ENCODE measurements around the gene GAL. TPM values are rescaled to one million over a fixed set of nuclear protein-coding genes. Genes with fewer than 3 reads are reported as not detected.

Gene GAL, protein sequence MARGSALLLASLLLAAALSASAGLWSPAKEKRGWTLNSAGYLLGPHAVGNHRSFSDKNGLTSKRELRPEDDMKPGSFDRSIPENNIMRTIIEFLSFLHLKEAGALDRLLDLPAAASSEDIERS
- total RNA-seq (2014; rRNA removed; shearing (Covaris generic)) (80.9 and 82.8 TPM in 2 replicates), polyA plus RNA-seq (2016; fragmentation: Nextera tagmentation; extraction: Ambion mirVana) (691 and 693 TPM in 2 replicates)
- long read RNA-seq, transcript GAL-201 (6 exons, 818 nt): major isoform, 116 of 125 reads
- long read RNA-seq, partial matches to known transcripts: 0 of 125 reads
- long read RNA-seq, other reads (novel, unspliced or antisense): 9 of 125 reads

DNA sequence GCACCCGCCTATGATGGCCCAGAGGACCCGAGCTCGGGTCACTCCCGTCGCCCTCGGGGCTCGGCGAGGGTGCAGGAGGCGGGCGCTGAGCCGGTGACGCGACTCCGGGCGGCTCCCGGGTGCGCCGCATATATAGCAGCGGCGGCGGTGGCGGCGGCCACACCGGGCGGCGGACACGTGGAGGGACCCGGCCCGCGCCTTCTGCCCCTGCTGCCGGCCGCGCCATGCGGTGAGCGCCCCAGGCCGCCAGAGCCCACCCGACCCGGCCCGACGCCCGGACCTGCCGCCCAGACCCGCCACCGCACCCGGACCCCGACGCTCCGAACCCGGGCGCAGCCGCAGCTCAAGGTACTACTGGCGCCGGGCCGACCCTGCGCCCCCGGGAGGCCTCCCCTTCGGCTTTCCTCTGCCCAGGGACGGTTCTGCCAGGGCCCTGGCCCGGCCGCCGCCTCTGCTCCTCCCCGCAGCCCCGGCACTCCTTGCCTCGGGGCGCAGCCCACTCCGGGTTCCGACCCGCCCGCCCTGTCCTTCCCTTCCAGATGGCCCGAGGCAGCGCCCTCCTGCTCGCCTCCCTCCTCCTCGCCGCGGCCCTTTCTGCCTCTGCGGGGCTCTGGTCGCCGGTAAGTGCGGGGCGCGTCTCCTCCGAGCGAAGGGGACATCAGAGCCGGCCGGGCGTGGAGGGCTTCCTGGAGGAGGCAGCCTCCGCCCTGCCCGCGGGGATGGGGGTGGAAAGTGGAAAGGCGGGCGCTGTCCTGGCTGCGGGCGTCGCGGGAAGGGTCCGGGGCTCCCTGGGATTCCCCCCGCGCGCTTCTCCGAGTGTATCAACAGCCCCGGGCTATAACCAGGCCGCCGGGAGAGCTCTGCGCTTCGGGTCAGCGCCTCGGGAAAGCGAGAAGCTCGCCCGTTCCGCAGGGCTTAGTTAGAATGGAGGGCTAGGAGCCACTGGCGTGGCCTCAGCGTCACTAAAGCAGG is at the start of gene GAL:
GAL (plus strand) TSS at position 160 of the 972 bp plus-strand sequence; CDS start at position 540, 380 bp downstream.
- Histone ChIP-seq H4K20me1 (replicated peaks; ENCODE audit: insufficient read depth) (no peaks in the 10 kb centered on the region; the same call in 1 of the 2 replicates), H3K27ac (ENCODE audit: low read depth) (no peak within 1 kb of the TSS), H3K79me2 (replicated peaks; ENCODE audit: insufficient read depth) (peaks cover 4% of the 10 kb centered on the region; the same call in 1 of the 2 replicates), H2AFZ (peak within 1 kb of the TSS; percentile 91), H3K9me2 (ENCODE audit: insufficient read depth) (no peaks in the 10 kb centered on the region), H3K4me1 (ENCODE audit: insufficient read depth) (peaks cover 17% of the 10 kb centered on the region), H3K27me3 (ENCODE audit: insufficient read depth) (peaks cover 33% of the 10 kb centered on the region), H3F3A (replicated peaks; ENCODE audit: low read depth) (peaks cover 5% of the 10 kb centered on the region), H3K36me3 (ENCODE audit: insufficient read depth) (peaks cover 18% of the 10 kb centered on the region; the same call in 1 of the 2 replicates), H3K4me3 (peak within 1 kb of the TSS; percentile 78), H3K4me2 (peak within 1 kb of the TSS; percentile 90)
- no peak within 1 kb of the TSS for H3K27ac Mint-ChIP-seq
- ATAC-seq: peak; percentile 69
- H3K4me1 Mint-ChIP-seq: peaks cover 24% of the 10 kb centered on the region
- peak; percentile 65 for DNase-seq (ENCODE audit: low spot score)
- peaks cover 36% of the 10 kb centered on the region for H3K27me3 Mint-ChIP-seq (ENCODE audit: insufficient read depth, low read depth, poor library complexity)
- peak within 1 kb of the TSS; percentile 74 for H3K4me3 Mint-ChIP-seq
- no peaks in the 10 kb centered on the region for H3K9me3 Mint-ChIP-seq
- H3K36me3 Mint-ChIP-seq (ENCODE audit: low read depth): peaks cover 33% of the 10 kb centered on the region
- TF ChIP-seq, protein P1, sequence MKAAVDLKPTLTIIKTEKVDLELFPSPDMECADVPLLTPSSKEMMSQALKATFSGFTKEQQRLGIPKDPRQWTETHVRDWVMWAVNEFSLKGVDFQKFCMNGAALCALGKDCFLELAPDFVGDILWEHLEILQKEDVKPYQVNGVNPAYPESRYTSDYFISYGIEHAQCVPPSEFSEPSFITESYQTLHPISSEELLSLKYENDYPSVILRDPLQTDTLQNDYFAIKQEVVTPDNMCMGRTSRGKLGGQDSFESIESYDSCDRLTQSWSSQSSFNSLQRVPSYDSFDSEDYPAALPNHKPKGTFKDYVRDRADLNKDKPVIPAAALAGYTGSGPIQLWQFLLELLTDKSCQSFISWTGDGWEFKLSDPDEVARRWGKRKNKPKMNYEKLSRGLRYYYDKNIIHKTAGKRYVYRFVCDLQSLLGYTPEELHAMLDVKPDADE (IDR thresholded peaks at IDR 0.05): no peak
- TF ChIP-seq NANOG (IDR thresholded peaks at IDR 0.05; ENCODE audit: borderline replicate concordance) (no peak), ZNF331 (CRISPR knock-in tag; IDR thresholded peaks at IDR 0.05; ENCODE audit: low read depth) (no peak), CREB1 (CRISPR knock-in tag; IDR thresholded peaks at IDR 0.05; ENCODE audit: low read depth) (peak; percentile 76), EZH2 (IDR thresholded peaks at IDR 0.05; ENCODE audit: low read depth, unreplicated experiment) (no peak), ZNF114 (CRISPR knock-in tag; IDR thresholded peaks at IDR 0.05) (no peak), POLR2AphosphoS5 (IDR thresholded peaks at IDR 0.05; ENCODE audit: low read depth) (peak; percentile 56; the same call in 1 of the 2 replicates)
- TF ChIP-seq, protein P2, sequence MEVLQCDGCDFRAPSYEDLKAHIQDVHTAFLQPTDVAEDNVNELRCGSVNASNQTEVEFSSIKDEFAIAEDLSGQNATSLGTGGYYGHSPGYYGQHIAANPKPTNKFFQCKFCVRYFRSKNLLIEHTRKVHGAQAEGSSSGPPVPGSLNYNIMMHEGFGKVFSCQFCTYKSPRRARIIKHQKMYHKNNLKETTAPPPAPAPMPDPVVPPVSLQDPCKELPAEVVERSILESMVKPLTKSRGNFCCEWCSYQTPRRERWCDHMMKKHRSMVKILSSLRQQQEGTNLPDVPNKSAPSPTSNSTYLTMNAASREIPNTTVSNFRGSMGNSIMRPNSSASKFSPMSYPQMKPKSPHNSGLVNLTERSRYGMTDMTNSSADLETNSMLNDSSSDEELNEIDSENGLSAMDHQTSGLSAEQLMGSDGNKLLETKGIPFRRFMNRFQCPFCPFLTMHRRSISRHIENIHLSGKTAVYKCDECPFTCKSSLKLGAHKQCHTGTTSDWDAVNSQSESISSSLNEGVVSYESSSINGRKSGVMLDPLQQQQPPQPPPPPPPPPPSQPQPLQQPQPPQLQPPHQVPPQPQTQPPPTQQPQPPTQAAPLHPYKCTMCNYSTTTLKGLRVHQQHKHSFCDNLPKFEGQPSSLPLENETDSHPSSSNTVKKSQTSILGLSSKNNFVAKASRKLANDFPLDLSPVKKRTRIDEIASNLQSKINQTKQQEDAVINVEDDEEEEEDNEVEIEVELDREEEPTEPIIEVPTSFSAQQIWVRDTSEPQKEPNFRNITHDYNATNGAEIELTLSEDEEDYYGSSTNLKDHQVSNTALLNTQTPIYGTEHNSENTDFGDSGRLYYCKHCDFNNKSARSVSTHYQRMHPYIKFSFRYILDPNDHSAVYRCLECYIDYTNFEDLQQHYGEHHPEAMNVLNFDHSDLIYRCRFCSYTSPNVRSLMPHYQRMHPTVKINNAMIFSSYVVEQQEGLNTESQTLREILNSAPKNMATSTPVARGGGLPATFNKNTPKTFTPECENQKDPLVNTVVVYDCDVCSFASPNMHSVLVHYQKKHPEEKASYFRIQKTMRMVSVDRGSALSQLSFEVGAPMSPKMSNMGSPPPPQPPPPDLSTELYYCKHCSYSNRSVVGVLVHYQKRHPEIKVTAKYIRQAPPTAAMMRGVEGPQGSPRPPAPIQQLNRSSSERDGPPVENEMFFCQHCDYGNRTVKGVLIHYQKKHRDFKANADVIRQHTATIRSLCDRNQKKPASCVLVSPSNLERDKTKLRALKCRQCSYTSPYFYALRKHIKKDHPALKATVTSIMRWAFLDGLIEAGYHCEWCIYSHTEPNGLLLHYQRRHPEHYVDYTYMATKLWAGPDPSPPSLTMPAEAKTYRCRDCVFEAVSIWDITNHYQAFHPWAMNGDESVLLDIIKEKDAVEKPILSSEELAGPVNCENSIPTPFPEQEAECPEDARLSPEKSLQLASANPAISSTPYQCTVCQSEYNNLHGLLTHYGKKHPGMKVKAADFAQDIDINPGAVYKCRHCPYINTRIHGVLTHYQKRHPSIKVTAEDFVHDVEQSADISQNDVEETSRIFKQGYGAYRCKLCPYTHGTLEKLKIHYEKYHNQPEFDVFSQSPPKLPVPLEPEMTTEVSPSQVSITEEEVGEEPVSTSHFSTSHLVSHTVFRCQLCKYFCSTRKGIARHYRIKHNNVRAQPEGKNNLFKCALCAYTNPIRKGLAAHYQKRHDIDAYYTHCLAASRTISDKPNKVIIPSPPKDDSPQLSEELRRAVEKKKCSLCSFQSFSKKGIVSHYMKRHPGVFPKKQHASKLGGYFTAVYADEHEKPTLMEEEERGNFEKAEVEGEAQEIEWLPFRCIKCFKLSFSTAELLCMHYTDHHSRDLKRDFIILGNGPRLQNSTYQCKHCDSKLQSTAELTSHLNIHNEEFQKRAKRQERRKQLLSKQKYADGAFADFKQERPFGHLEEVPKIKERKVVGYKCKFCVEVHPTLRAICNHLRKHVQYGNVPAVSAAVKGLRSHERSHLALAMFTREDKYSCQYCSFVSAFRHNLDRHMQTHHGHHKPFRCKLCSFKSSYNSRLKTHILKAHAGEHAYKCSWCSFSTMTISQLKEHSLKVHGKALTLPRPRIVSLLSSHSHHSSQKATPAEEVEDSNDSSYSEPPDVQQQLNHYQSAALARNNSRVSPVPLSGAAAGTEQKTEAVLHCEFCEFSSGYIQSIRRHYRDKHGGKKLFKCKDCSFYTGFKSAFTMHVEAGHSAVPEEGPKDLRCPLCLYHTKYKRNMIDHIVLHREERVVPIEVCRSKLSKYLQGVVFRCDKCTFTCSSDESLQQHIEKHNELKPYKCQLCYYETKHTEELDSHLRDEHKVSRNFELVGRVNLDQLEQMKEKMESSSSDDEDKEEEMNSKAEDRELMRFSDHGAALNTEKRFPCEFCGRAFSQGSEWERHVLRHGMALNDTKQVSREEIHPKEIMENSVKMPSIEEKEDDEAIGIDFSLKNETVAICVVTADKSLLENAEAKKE (CRISPR knock-in tag; IDR thresholded peaks at IDR 0.05): no peak
- TF ChIP-seq, protein P3, sequence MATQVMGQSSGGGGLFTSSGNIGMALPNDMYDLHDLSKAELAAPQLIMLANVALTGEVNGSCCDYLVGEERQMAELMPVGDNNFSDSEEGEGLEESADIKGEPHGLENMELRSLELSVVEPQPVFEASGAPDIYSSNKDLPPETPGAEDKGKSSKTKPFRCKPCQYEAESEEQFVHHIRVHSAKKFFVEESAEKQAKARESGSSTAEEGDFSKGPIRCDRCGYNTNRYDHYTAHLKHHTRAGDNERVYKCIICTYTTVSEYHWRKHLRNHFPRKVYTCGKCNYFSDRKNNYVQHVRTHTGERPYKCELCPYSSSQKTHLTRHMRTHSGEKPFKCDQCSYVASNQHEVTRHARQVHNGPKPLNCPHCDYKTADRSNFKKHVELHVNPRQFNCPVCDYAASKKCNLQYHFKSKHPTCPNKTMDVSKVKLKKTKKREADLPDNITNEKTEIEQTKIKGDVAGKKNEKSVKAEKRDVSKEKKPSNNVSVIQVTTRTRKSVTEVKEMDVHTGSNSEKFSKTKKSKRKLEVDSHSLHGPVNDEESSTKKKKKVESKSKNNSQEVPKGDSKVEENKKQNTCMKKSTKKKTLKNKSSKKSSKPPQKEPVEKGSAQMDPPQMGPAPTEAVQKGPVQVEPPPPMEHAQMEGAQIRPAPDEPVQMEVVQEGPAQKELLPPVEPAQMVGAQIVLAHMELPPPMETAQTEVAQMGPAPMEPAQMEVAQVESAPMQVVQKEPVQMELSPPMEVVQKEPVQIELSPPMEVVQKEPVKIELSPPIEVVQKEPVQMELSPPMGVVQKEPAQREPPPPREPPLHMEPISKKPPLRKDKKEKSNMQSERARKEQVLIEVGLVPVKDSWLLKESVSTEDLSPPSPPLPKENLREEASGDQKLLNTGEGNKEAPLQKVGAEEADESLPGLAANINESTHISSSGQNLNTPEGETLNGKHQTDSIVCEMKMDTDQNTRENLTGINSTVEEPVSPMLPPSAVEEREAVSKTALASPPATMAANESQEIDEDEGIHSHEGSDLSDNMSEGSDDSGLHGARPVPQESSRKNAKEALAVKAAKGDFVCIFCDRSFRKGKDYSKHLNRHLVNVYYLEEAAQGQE (IDR thresholded peaks at IDR 0.05; ENCODE audit: unreplicated experiment): no peak

Data from GM23338 (cell line).